Panc1 (cell line): ENCODE data around the gene NT5C2. TPM values are rescaled to one million over a fixed set of nuclear protein-coding genes. Genes with fewer than 3 reads are reported as not detected.
"Not testable (repeated sequence)": the region's sequence is repeated elsewhere in the genome, so short reads cannot be mapped to it uniquely, and the experiment has no call there.

Experiments
- ATAC-seq: fragments of 200-7000 bp; cut with Tn5 transposase; 2 replicates; pipeline ENCODE4 v1.9.1; 2020; ENCODE audit warnings: mild to moderate bottlenecking, moderate library complexity
- BruUV-seq: library from RNA; stranded (reverse); fragments of 400-500 nt; replicated peaks from 2 replicates; lab custom pipeline; 2021; lab: Mats Ljungman, UMichigan
- CTCF ChIA-PET: fragments of 300-600 bp; sonication (Branson Sonifier 250); formaldehyde crosslinking; loops from one replicate; lab custom pipeline; 2022; ENCODE audit warnings: antibody characterized with exemption; lab: Charles Lee
- POLR2A ChIA-PET: fragments of 300-600 bp; sonication (Branson Sonifier 250); formaldehyde crosslinking; loops from one replicate; lab custom pipeline; 2022; ENCODE audit warnings: antibody characterized with exemption; lab: Charles Lee
- DNase-seq: peaks from one replicate; pipeline ENCODE4 v3.0.0-alpha.2; 2010; ENCODE audit warnings: low read depth, low spot score
- H3K27ac ChIP-seq: 2 replicates; pipeline ENCODE4 v1.5.1; 2011; ENCODE audit warnings: mild to moderate bottlenecking, low read length, inconsistent platforms
- H3K27me3 ChIP-seq: fragments of 200-500 bp; sonication (Bioruptor generic); 2 replicates; pipeline ENCODE4 v1.6.0; 2014; ENCODE audit warnings: low read length, inconsistent platforms; ENCODE audit not compliant: control insufficient read depth, insufficient read depth
- H3K36me3 ChIP-seq: fragments of 200-500 bp; sonication (Bioruptor generic); 2 replicates; pipeline ENCODE4 v1.5.1; 2014; ENCODE audit warnings: inconsistent platforms, mild to moderate bottlenecking, low read length, moderate library complexity; ENCODE audit not compliant: control insufficient read depth, insufficient read depth
- H3K4me1 ChIP-seq: 2 replicates; pipeline ENCODE4 v1.5.1; 2011; ENCODE audit warnings: inconsistent platforms, mild to moderate bottlenecking, low read length, moderate library complexity; ENCODE audit not compliant: control insufficient read depth, insufficient read depth
- H3K4me3 ChIP-seq, 2 experiments: 2 replicates each; pipeline ENCODE4 v1.5.1; 2011 to 2012; ENCODE audit warnings: low read depth in 2 of 2, low read length in 2 of 2, mild to moderate bottlenecking in 2 of 2, inconsistent platforms in 1 of 2, moderate library complexity in 1 of 2
- H3K9me3 ChIP-seq: fragments of 200-500 bp; sonication (Bioruptor generic); 2 replicates; pipeline ENCODE4 v1.5.1; 2014; ENCODE audit warnings: low read depth, mild to moderate bottlenecking, inconsistent platforms, low read length, moderate library complexity; ENCODE audit not compliant: control insufficient read depth, insufficient read depth
- POLR2AphosphoS5 ChIP-seq: IDR thresholded peaks from 2 replicates; pipeline ENCODE4 v1.6.1; 2012; ENCODE audit warnings: mild to moderate bottlenecking, low read depth, low read length, moderate library complexity
- SIN3A ChIP-seq: IDR thresholded peaks from 2 replicates; pipeline ENCODE4 v1.6.1; 2012; ENCODE audit warnings: low read depth, mild to moderate bottlenecking, low read length, moderate library complexity, borderline replicate concordance; ENCODE audit not compliant: insufficient read depth
- TCF7L2 ChIP-seq: IDR thresholded peaks from 2 replicates; pipeline ENCODE4 v1.6.1; 2011; ENCODE audit warnings: mild to moderate bottlenecking, low read depth, low read length, inconsistent platforms
- in situ Hi-C: cut with HindIII; loops from 2 replicates; pipeline ENCODE4 v1.10.0; 2016; ENCODE audit warnings: low sequenced_read_pairs, low pct_unique_long_range_greater_than_20kb
- intact Hi-C: fragments of 100-400 bp; cut with micrococcal nuclease; formaldehyde crosslinking; loops from one replicate; pipeline ENCODE4 v1.10.0; 2022; ENCODE audit not compliant: unreplicated experiment
- total RNA-seq: library from RNA; stranded (reverse); gene quantifications from one replicate; pipeline ENCODE4 v1.2.1, GENCODE V29; 2021; ENCODE audit not compliant: unreplicated experiment
- TF ChIP-seq, protein P1 (sequence below), 2 experiments: IDR thresholded peaks; 2 replicates each; pipeline ENCODE4 v1.6.1; 2011 to 2012; ENCODE audit warnings: low read depth in 2 of 2, control low read depth in 1 of 2, low read length in 1 of 2, mild to moderate bottlenecking in 1 of 2, moderate library complexity in 1 of 2; ENCODE audit not compliant: insufficient read depth in 1 of 2
- TF ChIP-seq, protein P2 (sequence below): fragments of 450-650 bp; IDR thresholded peaks from 2 replicates; pipeline ENCODE4 v1.5.1; 2017; ENCODE audit warnings: mild to moderate bottlenecking

The NT5C2 gene
- total RNA-seq, 1 experiment from 2014 or later = 150 TPM

DNA sequence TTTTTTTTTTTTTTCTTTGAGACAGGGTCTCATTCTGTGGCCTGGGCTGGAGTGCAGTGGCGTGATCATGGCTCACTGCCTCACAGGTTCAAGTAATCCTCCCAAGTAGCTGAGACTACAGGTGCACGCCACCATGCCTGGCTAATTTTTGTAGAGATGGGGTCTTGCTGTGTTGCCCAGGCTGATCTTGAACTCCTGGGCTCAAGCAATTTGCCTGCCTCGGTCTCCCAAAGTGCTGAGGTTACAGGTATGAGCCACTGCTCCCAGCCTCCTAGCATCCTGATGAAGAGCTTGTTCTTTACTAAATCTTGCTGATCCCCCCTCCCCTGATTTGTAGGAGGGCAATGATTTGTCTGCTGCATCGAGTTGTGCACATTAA is 126.0 kb downstream of the NT5C2 start:
- in situ Hi-C loops, H3K4me1 ChIP-seq, H3K27me3 ChIP-seq, H3K9me3 ChIP-seq, DNase-seq, H3K4me3 ChIP-seq, H3K27ac ChIP-seq, CTCF ChIA-PET, BruUV-seq, ATAC-seq, H3K36me3 ChIP-seq, POLR2A ChIA-PET: not testable (repeated sequence)
- intact Hi-C loops = loop anchor here (10.0 kb wide), 1 partner anchor 232 kb away; the partner anchor contains the start of gene CYP17A1

DNA sequence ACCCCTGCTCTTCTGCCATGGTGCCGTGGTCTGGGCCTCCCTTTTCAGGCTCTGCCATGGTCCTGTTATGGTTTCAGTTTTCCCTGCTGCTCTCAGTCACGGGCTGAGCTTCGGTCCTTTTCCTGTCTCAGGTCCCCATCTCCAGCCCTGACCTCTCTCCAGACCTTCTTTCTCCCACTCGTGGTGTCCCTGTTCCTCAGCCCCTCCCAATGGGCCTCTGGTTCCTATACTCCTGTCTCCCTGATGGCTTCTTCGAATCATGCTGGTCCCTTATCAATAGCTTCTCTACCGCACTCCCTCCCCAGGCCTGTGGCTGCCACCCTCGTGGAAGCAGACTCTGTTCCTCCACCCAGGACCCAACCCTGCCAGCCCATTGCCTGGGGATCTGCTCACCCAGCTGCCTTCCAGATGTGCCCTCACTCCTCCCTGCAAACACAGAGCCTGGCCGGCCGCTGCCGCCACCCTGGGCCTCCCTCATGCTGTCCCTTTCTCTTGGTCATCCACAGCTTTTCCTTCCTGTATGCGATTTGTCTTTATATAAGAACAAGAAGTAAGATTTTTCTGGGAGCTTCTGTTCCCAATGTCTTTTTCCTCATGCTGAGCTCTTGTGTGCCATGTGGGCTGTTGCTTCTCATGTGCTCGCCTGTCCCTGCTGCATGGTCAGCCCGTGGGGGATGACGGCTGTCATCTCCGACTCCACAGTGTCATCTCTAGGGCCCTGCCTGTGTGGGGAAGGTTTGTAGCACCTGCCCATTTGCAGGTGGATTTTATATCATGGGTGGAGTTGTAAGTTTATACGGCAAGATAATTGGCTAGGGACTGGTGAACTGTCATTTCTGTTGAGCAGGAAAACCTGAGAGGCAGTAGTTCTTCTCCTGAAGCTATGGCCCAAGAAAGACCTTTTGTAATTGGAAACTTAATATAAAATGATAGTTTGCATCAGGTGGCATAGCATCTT is 126.7 kb downstream of the NT5C2 start:
- DNase-seq = no peak
- in situ Hi-C loops = no loop called here
- ChIA-PET CTCF (interaction anchor here (0.7 kb wide), 1 partner anchor 34 kb away, joined by 4 read pairs; no protein-coding TSS in a partner anchor), POLR2A (no interaction called here)
- H3K36me3 ChIP-seq = no peaks in the 10 kb centered on the region
- TF ChIP-seq POLR2AphosphoS5 = no peak
- no peak for ATAC-seq
- no TSS peak for BruUV-seq
- H3K4me1 ChIP-seq = no peaks in the 10 kb centered on the region
- intact Hi-C loops = loop anchor here (10.0 kb wide), 1 partner anchor 232 kb away; the partner anchor contains the start of gene CYP17A1
- no peaks in the 10 kb centered on the region for H3K27me3 ChIP-seq
- no peak overlapping the region for H3K27ac ChIP-seq
- H3K4me3 ChIP-seq = no peak overlapping the region
- no peaks in the 10 kb centered on the region for H3K9me3 ChIP-seq

DNA sequence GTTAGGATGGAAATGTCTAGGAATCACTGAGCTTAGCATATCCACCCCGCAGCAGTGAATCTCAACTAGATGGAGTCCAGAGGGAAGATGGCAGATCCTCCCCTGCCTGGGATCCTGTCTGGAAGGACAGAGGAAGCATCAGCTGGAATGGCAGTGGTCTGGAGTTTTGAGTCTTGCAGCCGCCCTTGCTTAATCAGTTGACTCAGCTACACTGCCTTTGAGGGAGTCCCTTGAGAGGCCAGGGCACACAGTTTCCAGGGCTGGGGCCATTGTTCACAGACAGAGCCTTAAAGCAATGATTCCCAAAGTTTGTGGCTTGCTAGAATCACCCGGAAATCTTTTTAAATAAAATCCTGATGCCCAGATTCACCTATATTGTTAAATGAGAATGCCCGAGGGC is 128.1 kb downstream of the NT5C2 start:
- DNase-seq = no peak
- no peak for ATAC-seq
- ChIA-PET CTCF (interaction anchor here (3.1 kb wide), 1 partner anchor 148 kb away, joined by 12 read pairs; the partner anchor contains the start of gene CNNM2), POLR2A (no interaction called here)
- Histone ChIP-seq H3K27me3 (no peaks in the 10 kb centered on the region), H3K9me3 (no peaks in the 10 kb centered on the region), H3K4me3 (no peak overlapping the region), H3K36me3 (no peaks in the 10 kb centered on the region), H3K4me1 (no peaks in the 10 kb centered on the region), H3K27ac (no peak overlapping the region)
- intact Hi-C loops (loop anchor here (5.0 to 10.0 kb wide), 2 partner anchors 230 to 338 kb away; partner anchors contain the start of gene CYP17A1), in situ Hi-C loops (no loop called here)
- TF ChIP-seq TCF7L2 = no peak
- TF ChIP-seq, protein P1, sequence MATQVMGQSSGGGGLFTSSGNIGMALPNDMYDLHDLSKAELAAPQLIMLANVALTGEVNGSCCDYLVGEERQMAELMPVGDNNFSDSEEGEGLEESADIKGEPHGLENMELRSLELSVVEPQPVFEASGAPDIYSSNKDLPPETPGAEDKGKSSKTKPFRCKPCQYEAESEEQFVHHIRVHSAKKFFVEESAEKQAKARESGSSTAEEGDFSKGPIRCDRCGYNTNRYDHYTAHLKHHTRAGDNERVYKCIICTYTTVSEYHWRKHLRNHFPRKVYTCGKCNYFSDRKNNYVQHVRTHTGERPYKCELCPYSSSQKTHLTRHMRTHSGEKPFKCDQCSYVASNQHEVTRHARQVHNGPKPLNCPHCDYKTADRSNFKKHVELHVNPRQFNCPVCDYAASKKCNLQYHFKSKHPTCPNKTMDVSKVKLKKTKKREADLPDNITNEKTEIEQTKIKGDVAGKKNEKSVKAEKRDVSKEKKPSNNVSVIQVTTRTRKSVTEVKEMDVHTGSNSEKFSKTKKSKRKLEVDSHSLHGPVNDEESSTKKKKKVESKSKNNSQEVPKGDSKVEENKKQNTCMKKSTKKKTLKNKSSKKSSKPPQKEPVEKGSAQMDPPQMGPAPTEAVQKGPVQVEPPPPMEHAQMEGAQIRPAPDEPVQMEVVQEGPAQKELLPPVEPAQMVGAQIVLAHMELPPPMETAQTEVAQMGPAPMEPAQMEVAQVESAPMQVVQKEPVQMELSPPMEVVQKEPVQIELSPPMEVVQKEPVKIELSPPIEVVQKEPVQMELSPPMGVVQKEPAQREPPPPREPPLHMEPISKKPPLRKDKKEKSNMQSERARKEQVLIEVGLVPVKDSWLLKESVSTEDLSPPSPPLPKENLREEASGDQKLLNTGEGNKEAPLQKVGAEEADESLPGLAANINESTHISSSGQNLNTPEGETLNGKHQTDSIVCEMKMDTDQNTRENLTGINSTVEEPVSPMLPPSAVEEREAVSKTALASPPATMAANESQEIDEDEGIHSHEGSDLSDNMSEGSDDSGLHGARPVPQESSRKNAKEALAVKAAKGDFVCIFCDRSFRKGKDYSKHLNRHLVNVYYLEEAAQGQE (IDR thresholded peaks at IDR 0.05; ENCODE audit: insufficient read depth in 1 of 2, low read depth in 2 of 2, low read length in 1 of 2) = no peak
- TF ChIP-seq POLR2AphosphoS5 = no peak
- TF ChIP-seq, protein P2, sequence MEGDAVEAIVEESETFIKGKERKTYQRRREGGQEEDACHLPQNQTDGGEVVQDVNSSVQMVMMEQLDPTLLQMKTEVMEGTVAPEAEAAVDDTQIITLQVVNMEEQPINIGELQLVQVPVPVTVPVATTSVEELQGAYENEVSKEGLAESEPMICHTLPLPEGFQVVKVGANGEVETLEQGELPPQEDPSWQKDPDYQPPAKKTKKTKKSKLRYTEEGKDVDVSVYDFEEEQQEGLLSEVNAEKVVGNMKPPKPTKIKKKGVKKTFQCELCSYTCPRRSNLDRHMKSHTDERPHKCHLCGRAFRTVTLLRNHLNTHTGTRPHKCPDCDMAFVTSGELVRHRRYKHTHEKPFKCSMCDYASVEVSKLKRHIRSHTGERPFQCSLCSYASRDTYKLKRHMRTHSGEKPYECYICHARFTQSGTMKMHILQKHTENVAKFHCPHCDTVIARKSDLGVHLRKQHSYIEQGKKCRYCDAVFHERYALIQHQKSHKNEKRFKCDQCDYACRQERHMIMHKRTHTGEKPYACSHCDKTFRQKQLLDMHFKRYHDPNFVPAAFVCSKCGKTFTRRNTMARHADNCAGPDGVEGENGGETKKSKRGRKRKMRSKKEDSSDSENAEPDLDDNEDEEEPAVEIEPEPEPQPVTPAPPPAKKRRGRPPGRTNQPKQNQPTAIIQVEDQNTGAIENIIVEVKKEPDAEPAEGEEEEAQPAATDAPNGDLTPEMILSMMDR = no peak
- no peak for TF ChIP-seq SIN3A
- no TSS peak for BruUV-seq
